GM19467 (cell line): ENCODE results near the gene FERMT3.
A peak's percentile ranks its signal among the peaks of the same experiment; 100 is the strongest.

ENCODE experiments used
- ATAC-seq: cut with Tn5 transposase; IDR thresholded peaks from one replicate; pipeline ENCODE4 v1.9.1; 2021; ENCODE audit warnings: mild to moderate bottlenecking, moderate library complexity; ENCODE audit not compliant: unreplicated experiment

Gene FERMT3

GRCh38 chr11:64219354-64219684 is 12.8 kb downstream of the FERMT3 start:
- no peak for ATAC-seq

GRCh38 chr11:64219755-64220154 is 13.2 kb downstream of the FERMT3 start:
- ATAC-seq = no peak

GRCh38 chr11:64220271-64220670 is 13.8 kb downstream of the FERMT3 start:
- ATAC-seq = no peak

- no peak for ATAC-seq
These were observed 14.3 kb downstream of the FERMT3 start for GRCh38 chr11:64220798-64221197.

- no peak for ATAC-seq
These were observed 16.1 kb downstream of the FERMT3 start for GRCh38 chr11:64222651-64223000.

- no peak for ATAC-seq
These were observed 16.6 kb downstream of the FERMT3 start for GRCh38 chr11:64223001-64223651.

GRCh38 chr11:64224151-64224890 is 17.8 kb downstream of the FERMT3 start:
- ATAC-seq = no peak

- no peak for ATAC-seq
These were observed 18.5 kb downstream of the FERMT3 start for GRCh38 chr11:64224891-64225607.

- peak; percentile 42 for ATAC-seq
These were observed 19.3 kb downstream of the FERMT3 start, which contains the start of the genes NUDT22 and TRPT1 for GRCh38 chr11:64225608-64226506. Gene NUDT22, plus strand, starts transcription at chr11:64226274. Its CDS starts 379 bp downstream, at chr11:64226653. Gene TRPT1, minus strand, starts transcription at chr11:64226186. Its CDS starts 326 bp downstream, at chr11:64225860.

- no peak for ATAC-seq
These were observed 20.1 kb downstream of the FERMT3 start for GRCh38 chr11:64226507-64227051.

GRCh38 chr11:64227405-64227956 is 21.0 kb downstream of the FERMT3 start:
- no peak for ATAC-seq

- ATAC-seq = no peak
These were observed 22.7 kb downstream of the FERMT3 start for GRCh38 chr11:64229090-64229743.

- no peak for ATAC-seq
These were observed 23.2 kb downstream of the FERMT3 start for GRCh38 chr11:64229744-64230170.

GRCh38 chr11:64230171-64230984 is 23.9 kb downstream of the FERMT3 start, which contains the start of gene DNAJC4:
Gene DNAJC4, plus strand, starts transcription at chr11:64230548. Its CDS starts 307 bp downstream, at chr11:64230855.
- ATAC-seq = peak; percentile 32

- no peak for ATAC-seq
These were observed 24.5 kb downstream of the FERMT3 start for GRCh38 chr11:64230985-64231365.

GRCh38 chr11:64231546-64231945 is 25.0 kb downstream of the FERMT3 start:
- ATAC-seq = no peak

GRCh38 chr11:64232182-64232966 is 25.9 kb downstream of the FERMT3 start:
- ATAC-seq = no peak

- ATAC-seq = no peak
These were observed 26.4 kb downstream of the FERMT3 start for GRCh38 chr11:64232967-64233315.
